GM19351 (cell line): ENCODE results near the gene RHBDD1.
A peak's percentile ranks its signal among the peaks of the same experiment; 100 is the strongest.
"Not testable (repeated sequence)": the region's sequence is repeated elsewhere in the genome, so short reads cannot be mapped to it uniquely, and the experiment has no call there.

Experiments used
- ATAC-seq: cut with Tn5 transposase; IDR thresholded peaks from one replicate; pipeline ENCODE4 v1.9.1; 2021; ENCODE audit warnings: mild to moderate bottlenecking, moderate library complexity; ENCODE audit not compliant: unreplicated experiment

RHBDD1 gene

DNA sequence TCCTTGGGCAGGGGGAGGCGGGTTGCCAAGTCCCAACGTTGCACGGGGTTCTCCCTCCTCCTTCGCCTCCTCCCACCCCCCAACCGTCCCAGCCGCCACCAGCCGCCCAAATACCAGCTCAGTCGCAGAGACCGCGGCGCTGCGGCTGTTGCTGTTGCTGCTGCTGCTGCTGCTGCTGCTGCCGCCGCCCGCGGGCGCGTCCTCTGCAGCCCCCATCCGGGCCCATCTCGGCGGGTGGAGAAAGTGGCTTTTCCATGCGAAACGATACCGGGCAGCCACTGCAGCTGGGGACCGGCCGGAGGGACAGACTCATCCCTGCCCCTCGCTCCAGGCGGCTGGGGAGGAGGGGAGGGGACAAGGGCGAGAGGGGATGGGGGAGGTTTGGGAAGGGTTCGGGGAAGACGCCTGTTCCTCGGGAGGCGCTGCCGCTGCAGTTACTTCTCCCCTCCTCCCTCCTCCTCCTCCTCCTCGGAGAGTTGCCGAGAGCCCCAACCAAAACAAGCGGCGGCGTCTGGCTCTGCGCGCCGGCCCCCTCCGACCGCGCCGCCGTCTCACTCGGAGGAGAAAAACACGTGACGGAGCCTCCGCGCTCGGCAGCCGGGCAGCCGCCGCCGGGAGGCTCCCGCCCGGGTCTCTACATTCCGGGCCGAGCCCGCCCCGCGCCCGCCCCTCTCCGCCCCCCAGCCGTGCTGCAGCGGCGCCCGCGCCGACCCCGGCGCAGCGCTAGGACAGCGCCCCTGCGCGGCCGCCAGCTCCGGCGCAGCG is 36.5 kb upstream of the RHBDD1 start, which contains the start of gene IRS1:
Gene IRS1 (minus strand): TSS at position 610 of the 765 bp plus-strand sequence. CDS start 1,082 bp downstream, outside the sequence.
- ATAC-seq: peak; percentile 32

DNA sequence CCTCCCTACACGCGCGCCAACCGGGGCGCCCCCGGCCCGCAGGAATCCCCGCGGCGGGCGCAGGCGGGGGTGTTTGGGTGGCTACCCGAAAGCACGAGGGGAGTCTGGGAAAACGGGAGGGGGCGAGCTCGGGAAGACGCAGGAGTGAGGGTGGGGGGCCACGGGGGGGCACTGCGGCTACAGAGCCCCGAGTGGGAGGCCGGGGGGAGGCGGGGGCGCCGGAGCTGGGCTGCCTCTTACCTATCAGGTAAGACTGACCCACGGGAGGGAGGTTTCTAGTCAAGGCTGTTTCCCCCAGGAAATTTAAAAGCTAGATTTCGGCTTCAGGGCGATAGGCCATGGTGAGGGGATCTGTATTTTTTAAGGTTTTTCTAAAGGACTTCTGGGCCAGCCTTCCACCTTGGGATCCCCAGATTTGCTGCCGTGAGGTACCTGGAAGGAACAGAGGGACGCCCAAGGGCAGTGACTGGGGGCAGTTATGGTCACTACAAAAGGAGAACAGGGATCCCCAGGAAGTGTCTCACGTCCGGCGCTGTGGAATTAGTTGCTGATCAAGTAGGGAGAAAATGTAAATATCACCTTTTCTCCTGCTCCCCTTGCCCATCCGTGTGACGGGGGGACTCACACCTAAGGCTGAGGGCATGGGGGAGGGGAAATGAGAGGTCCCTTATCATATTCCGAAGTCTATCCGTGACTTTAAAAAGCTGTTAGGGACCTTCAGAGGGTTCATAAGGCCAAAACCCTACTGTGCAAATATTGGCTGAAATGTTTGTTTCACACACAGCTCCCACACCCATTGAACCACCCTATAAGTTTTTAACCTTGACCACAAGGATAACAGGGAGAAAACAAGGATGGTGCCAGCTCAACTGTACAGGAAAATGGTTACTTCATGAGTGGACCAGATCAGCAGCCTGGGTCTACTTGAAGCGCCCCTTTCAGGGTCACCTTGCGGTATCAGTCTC is 35.6 kb upstream of the RHBDD1 start:
- ATAC-seq: no peak

- peak; percentile 67 for ATAC-seq
Measured at GRCh38 chr2:226800941-226801784, 34.7 kb upstream of the RHBDD1 start.

DNA sequence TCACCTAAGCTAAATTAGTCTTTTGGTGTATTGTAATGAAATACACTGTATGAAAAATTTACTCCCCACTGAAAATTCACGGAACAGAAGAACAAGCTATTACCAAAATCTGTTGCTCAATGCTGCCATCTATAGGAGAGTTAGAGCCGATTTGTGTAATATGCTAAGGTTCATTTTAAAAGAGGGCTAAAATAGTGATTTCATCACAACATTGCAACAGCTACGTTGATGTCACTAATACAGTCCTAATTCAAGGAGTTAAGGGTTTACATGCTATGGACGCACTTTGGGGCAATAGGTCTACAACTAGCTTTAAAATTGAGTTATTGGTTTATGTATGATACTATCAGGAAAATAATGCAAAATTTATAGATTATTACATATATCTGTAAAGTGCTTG is 33.3 kb upstream of the RHBDD1 start:
- no peak for ATAC-seq

- ATAC-seq: no peak
Measured at GRCh38 chr2:226803410-226803809, 32.4 kb upstream of the RHBDD1 start.

GRCh38 chr2:226813148-226813701 is 22.6 kb upstream of the RHBDD1 start:
- ATAC-seq: no peak

GRCh38 chr2:226818930-226819329 is 16.9 kb upstream of the RHBDD1 start:
- no peak for ATAC-seq

DNA sequence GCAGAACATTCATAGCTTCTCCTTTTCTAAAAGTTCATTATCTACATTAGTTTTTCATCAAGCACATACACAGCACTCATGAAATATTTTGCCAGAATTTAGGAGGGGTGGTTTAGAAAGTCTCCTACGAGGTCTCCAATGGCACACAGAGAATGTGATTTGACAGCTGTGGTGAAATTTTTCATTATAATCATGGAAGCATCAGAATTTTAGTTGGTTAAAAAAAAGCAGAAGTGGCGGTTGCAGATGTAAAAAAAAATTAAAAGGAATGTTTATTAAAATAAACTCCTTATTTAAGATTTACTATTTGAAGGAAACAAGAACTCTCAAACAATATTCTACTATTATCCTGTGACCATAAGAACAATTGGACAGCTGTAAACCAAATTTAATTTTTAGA is 10.8 kb upstream of the RHBDD1 start:
- no peak for ATAC-seq

DNA sequence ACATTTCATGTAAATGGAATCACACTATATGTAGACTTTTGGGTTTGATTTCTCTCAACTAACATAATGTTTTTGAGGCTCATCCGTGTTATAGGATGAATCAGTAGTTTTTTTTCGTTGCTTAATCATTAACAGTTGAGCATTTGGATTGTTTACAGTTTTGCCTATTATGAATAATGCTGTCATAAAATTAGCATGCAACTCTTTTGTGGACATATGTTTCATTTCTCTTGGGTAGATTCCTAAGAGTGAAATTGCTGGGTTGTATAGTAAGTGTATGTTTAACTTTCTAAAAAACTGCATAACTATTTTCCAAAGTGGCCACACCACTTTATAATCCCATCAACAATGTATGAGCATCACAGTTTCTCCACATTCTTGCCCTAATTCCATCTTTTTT is 7.7 kb upstream of the RHBDD1 start:
- no peak for ATAC-seq

GRCh38 chr2:226829721-226830631 is 5.9 kb upstream of the RHBDD1 start:
- ATAC-seq: no peak

GRCh38 chr2:226831266-226831665 is 4.6 kb upstream of the RHBDD1 start:
- ATAC-seq: no peak

DNA sequence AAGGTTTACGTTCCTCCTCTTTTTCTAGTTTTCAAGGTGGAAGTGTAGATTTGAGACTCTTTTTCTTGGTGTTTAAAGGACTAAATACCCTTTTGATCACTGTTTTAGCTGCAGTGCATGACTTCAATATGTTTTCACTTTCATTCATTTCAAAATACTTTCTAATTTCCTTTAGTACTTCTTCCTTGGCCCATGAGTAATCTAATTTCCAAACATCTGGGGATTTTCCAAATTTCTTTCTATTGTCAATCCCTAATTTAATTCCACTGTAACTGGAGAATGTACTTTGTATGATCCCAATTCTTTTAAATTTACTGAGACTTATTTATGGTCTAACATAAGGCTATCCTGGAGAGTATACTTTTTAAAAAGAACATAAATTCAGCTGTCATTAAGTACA is 3.8 kb upstream of the RHBDD1 start:
- no peak for ATAC-seq

- ATAC-seq: not testable (repeated sequence)
Measured at GRCh38 chr2:226834880-226835279, 974 bp upstream of the RHBDD1 start.

GRCh38 chr2:226835420-226835795 is 446 bp upstream of the RHBDD1 start:
- peak; percentile 10 for ATAC-seq

GRCh38 chr2:226836548-226836885 is 663 bp downstream of the RHBDD1 start:
- peak; percentile 8 for ATAC-seq

- ATAC-seq: no peak
Measured at GRCh38 chr2:226837334-226837733, 1.5 kb downstream of the RHBDD1 start.

GRCh38 chr2:226837787-226838603 is 2.1 kb downstream of the RHBDD1 start:
- no peak for ATAC-seq

DNA sequence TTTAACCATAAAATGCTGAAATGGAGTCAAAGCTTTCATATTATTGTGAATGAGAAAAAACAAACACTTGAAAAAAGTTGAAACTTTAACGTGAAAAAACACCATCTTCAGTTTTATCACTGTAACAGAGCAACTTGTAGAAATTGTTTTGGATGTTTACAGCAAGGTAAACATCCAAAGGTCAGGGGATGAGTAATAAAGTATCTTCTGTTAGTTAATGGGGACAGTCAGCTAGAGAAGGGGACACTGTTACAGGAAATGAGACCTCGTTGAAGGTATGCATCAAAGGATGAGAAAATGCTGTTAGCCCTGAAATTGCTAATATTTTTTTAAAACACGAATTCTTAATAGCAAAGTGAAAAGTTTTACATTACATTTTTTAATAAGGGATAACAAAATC is 2.9 kb downstream of the RHBDD1 start:
- ATAC-seq: no peak

- ATAC-seq: no peak
Measured at GRCh38 chr2:226839161-226839560, 3.3 kb downstream of the RHBDD1 start.
